Ureter (tissue), 1 donor: Measurements from ENCODE around the gene LRCH1. TPM values are rescaled to one million over a fixed set of nuclear protein-coding genes. Genes with fewer than 3 reads are reported as not detected.

Experiments
- DNase-seq: peaks from one replicate; pipeline ENCODE4 v3.0.0-alpha.2; 2020; ENCODE audit warnings: low spot score
- total RNA-seq: library from RNA; stranded (reverse); gene quantifications from one replicate; pipeline ENCODE4 v1.2.4, GENCODE V29; 2023
- donor health status: DM: yes; HTN: yes; CAD: no.

The LRCH1 gene
- total RNA-seq, 1 donor from 2014 or later, result 27.3 TPM

- DNase-seq, result no peak
Measured at GRCh38 chr13:46562152-46562551, 9.2 kb downstream of the LRCH1 start.

GRCh38 chr13:46562581-46562980, 9.6 kb downstream of the LRCH1 start:
- DNase-seq, result no peak

GRCh38 chr13:46565808-46566750, 13.1 kb downstream of the LRCH1 start:
- DNase-seq, result no peak

GRCh38 chr13:46567671-46568070, 14.7 kb downstream of the LRCH1 start:
- no peak for DNase-seq

- DNase-seq, result no peak
Measured at GRCh38 chr13:46569456-46569855, 16.5 kb downstream of the LRCH1 start.

- no peak for DNase-seq
Measured at GRCh38 chr13:46570273-46570672, 17.3 kb downstream of the LRCH1 start.

GRCh38 chr13:46571189-46571908, 18.4 kb downstream of the LRCH1 start:
- no peak for DNase-seq

GRCh38 chr13:46571909-46572595, 19.1 kb downstream of the LRCH1 start:
- no peak for DNase-seq

GRCh38 chr13:46572752-46573431, 19.9 kb downstream of the LRCH1 start:
- no peak for DNase-seq

- no peak for DNase-seq
Measured at GRCh38 chr13:46575301-46575771, 22.4 kb downstream of the LRCH1 start.

GRCh38 chr13:46575818-46576221, 22.9 kb downstream of the LRCH1 start:
- DNase-seq, result no peak

GRCh38 chr13:46576762-46577161, 23.8 kb downstream of the LRCH1 start:
- DNase-seq, result no peak

GRCh38 chr13:46577696-46578589, 25.0 kb downstream of the LRCH1 start:
- DNase-seq, result no peak

GRCh38 chr13:46578590-46578975, 25.6 kb downstream of the LRCH1 start:
- DNase-seq, result no peak

GRCh38 chr13:46580362-46580839, 27.4 kb downstream of the LRCH1 start:
- DNase-seq, result no peak

- no peak for DNase-seq
Measured at GRCh38 chr13:46582190-46582589, 29.2 kb downstream of the LRCH1 start.

GRCh38 chr13:46586751-46587514, 34.0 kb downstream of the LRCH1 start:
- no peak for DNase-seq

GRCh38 chr13:46587807-46588418, 34.9 kb downstream of the LRCH1 start:
- no peak for DNase-seq

- DNase-seq, result no peak
Measured at GRCh38 chr13:46592385-46592784, 39.4 kb downstream of the LRCH1 start.
